Activated T-helper 9 cell treated with anti-CD3 and anti-CD28 coated beads, Interleukin-2, amount 50 U/mL, for 16 hours (primary cell): Measurements from ENCODE around the gene HNRNPH2.

ENCODE experiments used
- DNase-seq: peaks from one replicate; pipeline ENCODE4 v3.0.0-alpha.2; 2020; ENCODE audit warnings: low read depth

HNRNPH2 gene

DNA sequence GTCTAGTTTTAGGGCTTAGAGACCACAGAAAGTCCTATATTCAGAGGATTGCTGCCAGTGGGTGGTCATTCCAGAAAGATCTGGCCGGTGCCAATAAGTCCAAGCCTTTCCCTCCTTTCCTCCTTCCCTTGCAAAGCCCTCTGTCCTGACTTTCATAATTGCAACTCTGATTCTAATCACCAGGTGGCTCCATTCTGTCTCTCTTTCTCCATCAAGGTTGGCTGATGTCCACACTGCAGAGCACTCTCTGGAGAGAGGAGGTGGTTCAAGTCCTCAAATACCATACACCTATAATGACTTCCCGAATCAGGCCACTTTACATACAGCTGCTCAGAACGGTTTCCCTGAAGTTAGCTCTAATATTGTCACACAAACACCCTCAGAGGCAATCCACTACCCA is 54.9 kb downstream of the HNRNPH2 start:
- no peak for DNase-seq
